ENCODE data around the gene CHCHD4.
"Not testable (repeated sequence)": the region's sequence is repeated elsewhere in the genome, so short reads cannot be mapped to it uniquely, and the experiment has no call there.

CHCHD4 gene

GRCh38 chr3:14097616-14098391 is 26.9 kb downstream of the CHCHD4 start:
- in situ Hi-C loops (cut with MboI; ENCODE audit: low pct_unique_long_range_greater_than_20kb, low sequenced_read_pairs, unreplicated experiment): no loop called here
- DNase-seq (ENCODE audit: low spot score): no peak
- no peak for TF ChIP-seq CTCF (IDR thresholded peaks at IDR 0.05; ENCODE audit: extremely low read depth, insufficient read depth, missing control alignments)

- TF ChIP-seq CTCF (IDR thresholded peaks at IDR 0.05; ENCODE audit: extremely low read depth, insufficient read depth, missing control alignments): no peak
- in situ Hi-C loops (cut with MboI; ENCODE audit: low pct_unique_long_range_greater_than_20kb, low sequenced_read_pairs, unreplicated experiment): no loop called here
Observed at GRCh38 chr3:14096742-14097141, 27.9 kb downstream of the CHCHD4 start.

GRCh38 chr3:14093831-14094230 is 30.8 kb downstream of the CHCHD4 start:
- no peak for TF ChIP-seq CTCF (IDR thresholded peaks at IDR 0.05; ENCODE audit: extremely low read depth, insufficient read depth, missing control alignments)
- DNase-seq (ENCODE audit: low spot score): no peak
- in situ Hi-C loops (cut with MboI; ENCODE audit: low pct_unique_long_range_greater_than_20kb, low sequenced_read_pairs, unreplicated experiment): no loop called here

More at GRCh38 chr3:14096742-14097141, 27.9 kb downstream of the CHCHD4 start:
- DNase-seq (ENCODE audit: low spot score): no peak

- in situ Hi-C loops (cut with MboI; ENCODE audit: low pct_unique_long_range_greater_than_20kb, low sequenced_read_pairs, unreplicated experiment): no loop called here
- no peak for DNase-seq (ENCODE audit: low spot score)
- TF ChIP-seq CTCF (IDR thresholded peaks at IDR 0.05; ENCODE audit: extremely low read depth, insufficient read depth, missing control alignments): no peak
Observed at GRCh38 chr3:14092464-14092863, 32.2 kb downstream of the CHCHD4 start.

- in situ Hi-C loops (cut with MboI; ENCODE audit: low pct_unique_long_range_greater_than_20kb, low sequenced_read_pairs, unreplicated experiment); DNase-seq (ENCODE audit: low spot score): not testable (repeated sequence)
Observed at GRCh38 chr3:14091959-14092358, 32.7 kb downstream of the CHCHD4 start.

GRCh38 chr3:14087461-14087860 is 37.2 kb downstream of the CHCHD4 start:
- in situ Hi-C loops (cut with MboI; ENCODE audit: low pct_unique_long_range_greater_than_20kb, low sequenced_read_pairs, unreplicated experiment); DNase-seq (ENCODE audit: low spot score): not testable (repeated sequence)

- in situ Hi-C loops (cut with MboI; ENCODE audit: low pct_unique_long_range_greater_than_20kb, low sequenced_read_pairs, unreplicated experiment): no loop called here
- DNase-seq (ENCODE audit: low spot score): no peak
- no peak for TF ChIP-seq CTCF (IDR thresholded peaks at IDR 0.05; ENCODE audit: extremely low read depth, insufficient read depth, missing control alignments)
Observed at GRCh38 chr3:14082108-14082657, 42.5 kb downstream of the CHCHD4 start.

Measured in GM13977 (cell line).